Suprapubic skin (tissue), 4 donors: ENCODE results near the gene WSB1. TPM values are rescaled to one million over a fixed set of nuclear protein-coding genes. Genes with fewer than 3 reads are reported as not detected.
"Not testable (repeated sequence)": the region's sequence is repeated elsewhere in the genome, so short reads cannot be mapped to it uniquely, and the experiment has no call there.

Experiments used
- DNase-seq, 2 donors: peaks; one replicate each; pipeline ENCODE4 v3.0.0-alpha.2; 2019; ENCODE audit warnings: low spot score in 2 of 2
- H3K27ac ChIP-seq: fragments of 200-600 bp; sonication (generic); one replicate; pipeline ENCODE4 v1.5.1; 2019
- H3K27me3 ChIP-seq: fragments of 200-600 bp; sonication (generic); one replicate; pipeline ENCODE4 v1.5.1; 2019
- H3K36me3 ChIP-seq: fragments of 200-600 bp; sonication (generic); one replicate; pipeline ENCODE4 v1.5.1; 2019
- H3K4me1 ChIP-seq: fragments of 200-600 bp; sonication (generic); one replicate; pipeline ENCODE4 v1.5.1; 2019
- H3K4me3 ChIP-seq: fragments of 200-600 bp; sonication (generic); one replicate; pipeline ENCODE4 v1.5.1; 2019; ENCODE audit warnings: mild to moderate bottlenecking
- H3K9me3 ChIP-seq: fragments of 200-600 bp; sonication (generic); one replicate; pipeline ENCODE4 v1.5.1; 2019
- EP300 ChIP-seq: sonication (generic); formaldehyde crosslinking; IDR thresholded peaks from one replicate; pipeline ENCODE4 v1.6.1; 2017; ENCODE audit warnings: antibody characterized with exemption
- POLR2A ChIP-seq, 2 donors: fragments of 450-650 bp; IDR thresholded peaks; one replicate each; pipeline ENCODE4 v1.6.1; 2017; ENCODE audit warnings: antibody characterized with exemption in 2 of 2, mild to moderate bottlenecking in 2 of 2, moderate library complexity in 2 of 2
- POLR2AphosphoS5 ChIP-seq, 3 donors: sonication (generic); formaldehyde crosslinking; IDR thresholded peaks; one replicate each; pipeline ENCODE4 v1.6.1; 2017; ENCODE audit warnings: antibody characterized with exemption in 3 of 3
- WGBS: methylation state at CpG from one replicate; pipeline ENCODE4 v1.1.5; 2018; 5-methylcytosine and 5-hydroxymethylcytosine counted together
- total RNA-seq, 4 donors: library from RNA; depleted of rRNA; stranded (reverse); fragments of >200 nt; gene quantifications; one replicate each; pipeline ENCODE4 v1.1.0, GENCODE V29; 2016
- TF ChIP-seq, protein P1 (sequence below), 2 donors: fragments of 200-600 bp in 1 of 2; fragments of 450-650 bp in 1 of 2; sonication (generic) in 1 of 2; IDR thresholded peaks; one replicate each; pipeline ENCODE4 v1.5.1; 2016 to 2019; ENCODE audit warnings: antibody characterized with exemption in 2 of 2, mild to moderate bottlenecking in 1 of 2, moderate library complexity in 1 of 2

WSB1 gene
- total RNA-seq, 4 donors from 2014 or later: 38.5 to 206 (median 57.2) TPM

DNA sequence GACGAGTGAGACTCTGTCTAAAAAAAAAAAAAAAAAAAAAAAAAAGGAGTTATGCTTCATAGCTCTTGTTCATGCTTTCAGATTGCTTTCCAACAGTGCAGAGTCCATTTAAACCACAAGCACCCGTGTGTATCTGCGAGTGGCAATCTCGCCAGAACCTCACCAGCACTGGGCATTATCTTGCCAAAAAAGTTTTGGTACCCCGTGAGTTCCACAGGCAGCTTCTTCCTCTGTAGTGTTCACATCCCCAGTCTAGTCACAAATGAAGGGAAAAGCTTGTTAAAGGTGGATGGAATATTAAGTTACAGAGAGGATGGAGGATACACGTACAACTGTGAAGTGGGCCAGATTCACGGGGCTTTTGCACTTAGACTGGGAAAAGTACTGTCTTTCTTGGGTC, 33.5 kb downstream of the WSB1 start:
- WGBS: 93% methylated on average over 7 of the region's 7 CpGs
- TF ChIP-seq, protein P1, sequence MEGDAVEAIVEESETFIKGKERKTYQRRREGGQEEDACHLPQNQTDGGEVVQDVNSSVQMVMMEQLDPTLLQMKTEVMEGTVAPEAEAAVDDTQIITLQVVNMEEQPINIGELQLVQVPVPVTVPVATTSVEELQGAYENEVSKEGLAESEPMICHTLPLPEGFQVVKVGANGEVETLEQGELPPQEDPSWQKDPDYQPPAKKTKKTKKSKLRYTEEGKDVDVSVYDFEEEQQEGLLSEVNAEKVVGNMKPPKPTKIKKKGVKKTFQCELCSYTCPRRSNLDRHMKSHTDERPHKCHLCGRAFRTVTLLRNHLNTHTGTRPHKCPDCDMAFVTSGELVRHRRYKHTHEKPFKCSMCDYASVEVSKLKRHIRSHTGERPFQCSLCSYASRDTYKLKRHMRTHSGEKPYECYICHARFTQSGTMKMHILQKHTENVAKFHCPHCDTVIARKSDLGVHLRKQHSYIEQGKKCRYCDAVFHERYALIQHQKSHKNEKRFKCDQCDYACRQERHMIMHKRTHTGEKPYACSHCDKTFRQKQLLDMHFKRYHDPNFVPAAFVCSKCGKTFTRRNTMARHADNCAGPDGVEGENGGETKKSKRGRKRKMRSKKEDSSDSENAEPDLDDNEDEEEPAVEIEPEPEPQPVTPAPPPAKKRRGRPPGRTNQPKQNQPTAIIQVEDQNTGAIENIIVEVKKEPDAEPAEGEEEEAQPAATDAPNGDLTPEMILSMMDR (IDR thresholded peaks at IDR 0.05): no peak
- TF ChIP-seq POLR2A (IDR thresholded peaks at IDR 0.05) (no peak), EP300 (no peak), POLR2AphosphoS5 (IDR thresholded peaks at IDR 0.05) (no peak)
- Histone ChIP-seq H3K27ac (no peak overlapping the region), H3K4me3 (no peak overlapping the region), H3K4me1 (peaks cover 43% of the 10 kb centered on the region), H3K36me3 (no peaks in the 10 kb centered on the region), H3K9me3 (no peaks in the 10 kb centered on the region), H3K27me3 (no peaks in the 10 kb centered on the region)
- DNase-seq: no peak

DNA sequence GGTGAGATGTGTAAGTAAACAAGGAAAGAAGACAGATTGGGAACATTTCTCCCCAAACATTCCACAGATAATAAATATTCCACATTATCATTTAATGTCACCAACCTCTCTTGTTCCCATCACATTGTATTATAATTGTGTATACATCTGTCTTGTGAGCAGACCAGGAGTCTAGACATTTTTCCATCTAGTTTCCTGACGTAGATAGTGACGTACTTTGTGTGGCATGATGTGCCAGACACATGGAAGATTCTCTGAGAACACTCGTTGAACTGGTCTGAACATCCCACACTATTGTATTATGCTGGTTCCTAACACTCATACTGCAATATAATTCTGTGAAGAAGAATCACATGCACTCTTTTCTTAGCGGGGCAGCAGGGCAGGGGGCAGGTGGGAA, 34.0 kb downstream of the WSB1 start:
- no peak overlapping the region for H3K27ac ChIP-seq
- DNase-seq: no peak
- 78% methylated on average over 4 of the region's 4 CpGs for WGBS

DNA sequence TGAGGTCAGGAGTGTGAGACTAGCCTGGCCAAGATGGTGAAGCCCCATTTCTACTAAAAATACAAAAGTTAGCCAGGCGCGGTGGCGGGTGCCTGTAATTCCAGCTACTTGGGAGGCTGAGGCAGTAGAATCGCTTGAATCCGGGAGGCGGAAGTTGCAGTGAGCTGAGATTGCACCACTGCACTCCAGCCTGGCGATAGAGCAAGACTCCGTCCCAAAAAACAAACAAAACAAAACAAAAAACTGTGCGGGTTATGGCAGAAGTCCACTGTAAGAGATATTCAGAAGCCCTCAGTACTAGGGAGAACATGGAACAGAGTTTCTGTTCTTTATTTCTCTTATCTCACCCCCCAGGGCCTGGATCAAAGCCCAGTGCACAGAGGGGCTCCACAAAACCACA, 34.8 kb downstream of the WSB1 start:
- WGBS: 77% methylated on average over 9 of the region's 9 CpGs
- H3K4me3 ChIP-seq, H3K36me3 ChIP-seq, H3K27ac ChIP-seq, H3K9me3 ChIP-seq, DNase-seq, H3K27me3 ChIP-seq: not testable (repeated sequence)
- peaks cover 42% of the 10 kb centered on the region for H3K4me1 ChIP-seq

More for the DNA sequence above, 34.0 kb downstream of the WSB1 start:
- Histone ChIP-seq H3K4me3 (no peak overlapping the region), H3K36me3 (no peaks in the 10 kb centered on the region), H3K27me3 (no peaks in the 10 kb centered on the region), H3K4me1 (peaks cover 45% of the 10 kb centered on the region), H3K9me3 (no peaks in the 10 kb centered on the region)
- no peak for TF ChIP-seq EP300
- TF ChIP-seq POLR2AphosphoS5 (IDR thresholded peaks at IDR 0.05): no peak
- no peak for TF ChIP-seq POLR2A (IDR thresholded peaks at IDR 0.05)
- TF ChIP-seq, protein P1 (IDR thresholded peaks at IDR 0.05): no peak

DNA sequence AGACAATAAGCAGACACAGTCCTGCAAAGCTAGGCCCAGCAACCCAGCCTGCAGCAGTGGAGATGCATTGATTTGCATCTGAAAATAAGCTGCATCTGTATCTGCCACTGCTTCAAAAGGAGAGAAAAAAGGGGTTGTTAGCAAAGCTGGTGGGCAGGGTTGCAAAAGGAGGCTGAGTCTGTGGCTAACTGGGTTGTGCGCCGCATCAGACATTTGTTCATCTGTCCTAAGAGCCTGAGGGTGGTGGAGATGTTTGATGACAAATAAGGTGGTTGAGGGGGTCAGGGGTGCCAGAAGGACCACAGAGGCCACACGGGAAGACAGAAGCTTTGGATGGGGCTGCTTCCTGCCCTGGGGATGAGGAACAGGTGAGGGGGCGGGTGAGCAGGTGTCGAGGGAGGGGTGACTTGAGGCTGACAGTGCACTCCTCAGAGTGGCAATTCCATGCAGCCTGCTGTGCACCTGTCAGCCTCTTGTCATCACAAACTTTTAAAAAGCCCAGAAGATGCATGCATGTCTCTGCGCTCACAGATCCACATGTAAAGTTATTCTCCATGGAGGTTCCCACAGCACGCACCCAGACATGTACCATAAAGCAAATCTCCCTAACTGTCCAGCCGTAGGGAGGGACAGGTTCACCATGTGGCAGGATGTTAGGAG, 35.4 kb downstream of the WSB1 start:
- WGBS: 92% methylated on average over 8 of the region's 8 CpGs
- no peak for DNase-seq
- no peak overlapping the region for H3K27ac ChIP-seq
- no peak for TF ChIP-seq POLR2A (IDR thresholded peaks at IDR 0.05)
- no peak for TF ChIP-seq POLR2AphosphoS5 (IDR thresholded peaks at IDR 0.05)
- peaks cover 37% of the 10 kb centered on the region for H3K4me1 ChIP-seq
- H3K36me3 ChIP-seq: no peaks in the 10 kb centered on the region
- H3K9me3 ChIP-seq: no peaks in the 10 kb centered on the region
- H3K27me3 ChIP-seq: no peaks in the 10 kb centered on the region
- H3K4me3 ChIP-seq: no peak overlapping the region

DNA sequence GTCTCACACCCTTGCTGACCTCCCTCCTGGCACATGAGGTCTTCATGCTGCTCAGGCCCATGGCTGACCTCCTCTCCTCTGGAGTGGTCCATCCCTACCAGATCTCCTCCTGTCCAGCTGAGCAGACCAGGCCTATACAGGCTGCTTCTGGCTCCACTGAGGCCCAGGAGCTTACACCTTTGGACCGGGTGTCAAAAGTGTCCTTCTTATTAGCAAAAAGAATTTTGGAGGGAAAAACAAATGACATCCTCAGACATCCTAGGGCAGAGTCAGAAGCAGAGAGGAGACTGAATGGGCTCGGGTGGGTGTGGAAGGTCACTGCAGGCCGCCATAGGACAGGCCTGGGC, 38.1 kb downstream of the WSB1 start:
- Histone ChIP-seq H3K9me3 (no peaks in the 10 kb centered on the region), H3K27me3 (no peaks in the 10 kb centered on the region), H3K4me1 (peaks cover 26% of the 10 kb centered on the region), H3K4me3 (peak overlapping the region; percentile 47), H3K27ac (peak overlapping the region; percentile 78), H3K36me3 (no peaks in the 10 kb centered on the region)
- no peak for DNase-seq
- TF ChIP-seq, protein P1 (IDR thresholded peaks at IDR 0.05): no peak
- TF ChIP-seq POLR2AphosphoS5 (IDR thresholded peaks at IDR 0.05) (no peak), EP300 (no peak), POLR2A (IDR thresholded peaks at IDR 0.05) (no peak)
- WGBS: 73% methylated on average over 3 of the region's 3 CpGs

DNA sequence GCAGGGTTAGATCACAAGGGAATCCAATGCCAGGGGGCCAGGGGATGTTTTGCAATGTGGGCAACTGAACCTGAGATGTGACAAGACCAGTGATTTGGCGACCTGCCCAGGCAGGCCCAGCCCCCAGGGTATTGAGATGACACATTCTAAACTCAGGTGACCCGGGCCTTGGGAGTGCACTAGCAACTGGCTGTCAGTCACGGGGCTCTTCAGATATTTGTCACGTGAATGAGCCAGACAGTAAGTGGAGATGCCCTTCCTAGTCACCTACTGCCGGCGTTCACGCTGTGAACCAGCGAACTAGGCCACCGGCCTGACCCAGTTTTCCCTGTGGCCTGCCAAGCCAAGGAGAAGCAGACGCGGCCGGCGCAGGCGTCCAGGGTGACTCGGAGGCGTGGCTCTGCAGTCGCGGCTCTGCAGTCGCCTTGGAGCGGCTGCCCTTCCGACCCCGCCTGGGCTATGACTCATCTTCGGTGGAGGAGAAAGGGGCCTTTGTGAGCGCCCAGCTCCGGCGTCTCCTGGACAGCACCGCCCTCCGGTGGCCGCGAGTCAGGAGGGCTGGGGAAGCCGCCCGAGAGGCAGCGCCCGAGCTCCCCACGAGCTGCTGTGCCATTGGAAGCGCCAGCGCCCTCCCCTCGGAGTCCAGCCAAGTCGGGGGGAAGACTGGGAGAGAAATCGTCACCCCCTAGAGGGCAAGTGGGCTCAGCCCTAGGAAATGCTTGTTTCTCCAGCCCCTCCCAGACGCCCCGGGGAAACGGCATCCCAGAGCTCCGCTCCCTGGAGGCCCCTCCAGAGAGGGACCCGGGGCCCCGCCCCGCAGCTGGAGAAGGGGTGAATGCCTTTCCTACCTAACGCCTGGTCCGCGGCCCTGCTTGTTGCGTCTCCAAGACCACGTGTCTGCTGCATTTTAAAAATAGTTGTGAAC, 38.8 kb downstream of the WSB1 start:
- H3K27ac ChIP-seq: peak overlapping the region; percentile 78
- peak overlapping the region; percentile 47 for H3K4me3 ChIP-seq
- TF ChIP-seq, protein P1 (IDR thresholded peaks at IDR 0.05): peak; percentile 69 to 86
- TF ChIP-seq POLR2A (IDR thresholded peaks at IDR 0.05) (peak in 1 of 2 donors; percentile 21), EP300 (no peak), POLR2AphosphoS5 (IDR thresholded peaks at IDR 0.05) (peak in 2 of 3 donors; percentile 77 to 83)
- H3K27me3 ChIP-seq: no peaks in the 10 kb centered on the region
- no peaks in the 10 kb centered on the region for H3K36me3 ChIP-seq
- no peaks in the 10 kb centered on the region for H3K9me3 ChIP-seq
- H3K4me1 ChIP-seq: peaks cover 26% of the 10 kb centered on the region
- DNase-seq: peak; percentile 99
- WGBS: 1% methylated on average over 14 of the region's 52 CpGs
